GM21381 (cell line): ENCODE results near the gene CLDN6.
A peak's percentile ranks its signal among the peaks of the same experiment; 100 is the strongest.

Experiments used
- ATAC-seq: cut with Tn5 transposase; IDR thresholded peaks from one replicate; pipeline ENCODE4 v1.9.1; 2021; ENCODE audit warnings: mild to moderate bottlenecking, moderate library complexity; ENCODE audit not compliant: unreplicated experiment

CLDN6 gene

DNA sequence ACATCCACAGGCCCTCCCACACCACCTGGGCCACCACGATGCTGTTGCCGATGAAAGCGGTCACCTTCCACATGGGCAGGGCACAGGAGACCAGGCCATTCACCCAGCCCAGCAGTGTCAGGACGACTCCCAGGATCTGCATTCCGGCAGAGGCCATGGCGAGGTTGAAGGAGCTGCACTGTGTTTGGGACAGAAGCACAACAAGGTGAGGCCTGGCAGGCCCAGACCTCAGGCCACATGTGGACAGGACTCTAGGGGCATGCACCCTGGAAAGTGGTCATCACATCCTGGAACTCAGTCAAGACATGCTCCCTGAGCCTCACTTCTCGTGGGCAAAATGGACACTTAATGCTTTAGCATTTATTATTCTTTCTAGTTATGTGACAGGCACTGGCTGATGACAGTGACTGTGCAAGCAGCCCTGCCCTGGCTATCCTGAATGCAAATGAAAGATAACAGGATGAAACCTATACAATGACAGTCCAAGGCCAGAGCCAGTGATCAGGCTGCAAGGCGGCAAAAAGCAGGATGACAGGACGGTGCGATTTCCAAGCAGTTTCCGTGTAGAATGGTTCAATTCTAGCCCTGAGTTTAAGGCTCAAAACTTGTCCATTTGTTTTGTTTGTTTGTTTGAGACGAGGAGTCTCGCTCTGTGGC is 2.0 kb downstream of the CLDN6 start:
- no peak for ATAC-seq

DNA sequence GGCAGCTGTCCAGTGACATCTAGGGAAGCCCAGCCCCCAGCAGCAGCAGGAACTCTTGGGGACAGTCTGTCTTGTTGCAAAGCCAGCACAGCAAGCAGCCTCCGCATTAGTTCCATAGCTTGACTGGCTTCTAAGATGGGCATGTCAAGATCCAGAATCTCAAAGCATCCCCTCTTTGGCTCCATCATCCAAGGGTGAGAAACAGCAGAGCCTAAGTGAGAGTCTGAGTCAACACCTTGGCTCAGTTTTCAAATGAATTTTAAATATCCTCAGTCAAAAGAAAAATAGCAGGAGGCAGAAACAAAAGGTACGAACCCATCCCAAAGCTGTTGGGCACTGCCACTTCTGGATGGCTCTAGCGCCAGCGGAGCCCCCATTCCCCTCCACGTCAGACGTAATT is 3.0 kb downstream of the CLDN6 start:
- no peak for ATAC-seq

DNA sequence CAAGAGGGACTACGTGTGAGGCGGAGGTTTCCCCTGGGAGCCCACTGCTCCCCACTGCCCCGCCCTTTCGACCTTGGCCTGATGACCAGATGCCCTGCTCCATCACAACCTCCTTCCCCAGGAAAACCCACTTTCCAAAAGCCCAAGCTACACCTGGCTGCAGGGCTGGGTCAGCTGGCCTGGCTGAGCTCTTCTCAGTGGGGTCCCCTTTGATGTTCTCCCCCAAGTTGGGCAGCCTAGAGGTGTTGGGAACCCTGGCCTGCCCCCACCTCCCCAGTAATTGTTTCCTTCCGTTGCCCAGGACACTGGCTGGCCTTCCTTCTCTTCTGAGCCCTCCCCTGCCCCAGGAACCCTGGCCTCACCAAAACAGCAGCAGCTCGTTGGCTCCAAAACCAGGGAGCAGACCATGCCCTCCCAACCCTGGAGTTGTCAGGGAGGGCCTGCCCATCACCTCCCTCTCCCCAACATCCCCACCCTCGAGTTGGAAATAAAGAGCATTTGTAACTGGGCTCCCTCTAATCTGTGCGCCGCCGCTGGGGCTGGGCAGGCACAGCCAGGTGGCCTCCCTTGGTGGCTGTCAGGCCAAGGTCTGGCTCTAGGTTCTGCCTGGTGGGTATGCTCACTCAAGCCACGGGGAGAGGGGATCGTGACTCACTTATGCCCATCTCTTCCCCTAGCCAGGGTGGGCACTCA is 3.8 kb downstream of the CLDN6 start:
- ATAC-seq, result no peak

DNA sequence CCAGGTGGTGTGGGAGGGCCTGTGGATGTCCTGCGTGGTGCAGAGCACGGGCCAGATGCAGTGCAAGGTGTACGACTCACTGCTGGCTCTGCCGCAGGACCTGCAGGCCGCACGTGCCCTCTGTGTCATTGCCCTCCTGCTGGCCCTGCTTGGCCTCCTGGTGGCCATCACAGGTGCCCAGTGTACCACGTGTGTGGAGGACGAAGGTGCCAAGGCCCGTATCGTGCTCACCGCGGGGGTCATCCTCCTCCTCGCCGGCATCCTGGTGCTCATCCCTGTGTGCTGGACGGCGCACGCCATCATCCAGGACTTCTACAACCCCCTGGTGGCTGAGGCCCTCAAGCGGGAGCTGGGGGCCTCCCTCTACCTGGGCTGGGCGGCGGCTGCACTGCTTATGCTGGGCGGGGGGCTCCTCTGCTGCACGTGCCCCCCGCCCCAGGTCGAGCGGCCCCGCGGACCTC is 4.5 kb downstream of the CLDN6 start:
- no peak for ATAC-seq

DNA sequence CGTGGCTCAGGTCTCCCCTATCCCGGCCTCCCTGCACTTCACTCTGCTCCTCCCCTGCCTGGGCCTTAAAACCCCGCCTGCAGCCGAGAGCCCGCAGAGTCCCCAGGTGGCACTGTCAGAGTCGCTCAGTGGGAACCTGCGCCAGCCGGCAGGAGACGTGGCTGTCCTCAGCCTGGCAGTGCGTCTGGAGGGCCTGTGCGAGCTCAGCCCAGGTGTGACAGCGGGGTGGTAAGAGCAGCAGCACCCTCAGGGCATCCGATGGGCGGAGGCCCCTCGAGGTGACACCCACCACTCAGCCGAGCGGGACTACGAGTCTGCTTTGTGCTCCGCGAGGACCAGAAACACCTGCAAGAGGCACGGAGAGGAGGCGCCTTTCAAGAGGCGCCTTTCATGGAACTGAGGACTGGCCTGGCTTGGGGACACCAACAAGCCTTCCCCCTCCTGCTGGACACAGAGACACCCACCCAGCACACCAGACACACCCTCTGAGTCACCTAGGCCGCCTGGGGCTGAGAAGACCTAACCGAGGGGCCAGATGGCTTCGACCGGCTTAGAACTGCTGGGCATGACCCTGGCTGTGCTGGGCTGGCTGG is 5.1 kb downstream of the CLDN6 start, which contains the start of gene CLDN9:
Gene CLDN9 (plus strand): TSS at position 96 of the 593 bp plus-strand sequence. CDS start 440 bp downstream, at position 536.
- no peak for ATAC-seq

DNA sequence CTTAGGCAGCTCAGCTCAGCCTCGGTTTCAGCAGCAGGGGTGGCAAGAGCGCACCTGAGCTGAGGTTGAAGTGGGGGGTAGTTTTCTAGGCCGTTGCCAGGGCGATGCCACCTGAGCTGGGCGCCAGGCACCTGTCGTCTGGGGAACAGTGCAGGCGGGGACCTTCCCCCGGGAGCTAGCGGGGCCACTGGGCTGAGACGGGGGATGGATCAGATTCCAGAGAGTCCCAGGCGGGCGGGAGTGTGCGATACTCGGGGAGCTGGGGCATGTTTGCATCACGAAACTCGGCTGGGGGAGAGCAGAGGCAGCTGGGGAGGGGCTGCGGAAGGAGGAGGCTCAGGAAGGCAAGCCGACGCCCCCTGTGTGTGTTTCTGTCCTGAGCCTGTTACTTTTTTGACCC is 5.7 kb downstream of the CLDN6 start:
- no peak for ATAC-seq

DNA sequence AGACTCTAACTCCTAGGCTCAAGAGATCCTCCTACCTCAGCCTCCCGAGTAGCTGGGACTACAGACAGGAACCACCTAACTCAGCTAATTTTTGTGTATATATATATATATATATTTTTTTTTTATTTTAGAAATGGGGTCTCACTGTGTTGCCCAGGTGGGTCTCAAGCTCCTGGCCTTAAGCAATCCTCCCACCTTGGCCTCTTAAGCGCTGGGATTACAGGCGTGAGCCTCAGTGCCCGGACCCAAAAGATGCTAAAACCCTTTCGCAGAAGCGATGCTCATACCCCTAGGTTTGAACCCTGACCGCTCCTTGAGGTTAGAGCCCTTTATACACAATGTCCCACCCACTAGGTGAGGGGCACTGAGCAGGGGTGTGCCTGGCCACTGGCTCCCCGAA is 7.5 kb downstream of the CLDN6 start:
- no peak for ATAC-seq

DNA sequence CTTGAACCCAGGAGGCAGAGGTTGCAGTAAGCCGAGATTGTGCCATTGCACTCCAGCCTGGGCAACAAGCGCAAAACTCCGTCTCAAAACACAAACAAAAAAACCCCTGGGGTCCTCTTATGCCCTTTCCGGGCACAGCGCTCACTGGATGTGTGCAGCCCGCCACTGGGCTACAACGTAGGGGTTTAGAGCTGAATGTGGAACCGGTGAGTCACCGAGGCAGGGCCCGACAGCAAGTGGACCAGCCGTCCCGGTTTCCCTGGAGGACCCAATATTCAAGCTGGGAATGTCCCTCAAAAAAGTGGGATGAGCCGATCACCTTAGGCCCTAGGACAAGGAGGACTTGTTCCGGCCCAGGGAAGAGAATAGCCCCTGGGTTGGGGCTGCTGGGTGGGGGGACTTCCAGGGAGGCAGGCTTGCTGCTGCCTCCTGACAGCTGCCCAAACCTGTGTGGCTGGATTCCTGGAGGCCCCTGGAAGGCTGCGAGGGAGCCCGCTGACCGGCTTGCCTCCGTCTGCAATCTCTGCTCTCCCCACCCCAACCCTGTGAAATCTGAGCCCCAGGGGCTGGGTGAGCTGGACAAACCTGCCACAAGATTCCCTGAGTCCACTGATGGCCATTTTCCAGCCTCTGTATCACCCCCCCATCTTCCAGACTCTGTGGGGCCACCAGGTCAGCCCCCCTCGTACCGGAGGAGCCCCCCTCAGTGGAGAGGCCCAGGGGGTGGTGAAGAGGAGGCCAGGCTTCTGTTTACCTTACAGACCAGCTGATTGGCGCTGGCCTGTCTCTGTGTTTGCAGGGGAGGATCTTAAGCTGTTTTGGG is 8.2 kb downstream of the CLDN6 start:
- no peak for ATAC-seq

DNA sequence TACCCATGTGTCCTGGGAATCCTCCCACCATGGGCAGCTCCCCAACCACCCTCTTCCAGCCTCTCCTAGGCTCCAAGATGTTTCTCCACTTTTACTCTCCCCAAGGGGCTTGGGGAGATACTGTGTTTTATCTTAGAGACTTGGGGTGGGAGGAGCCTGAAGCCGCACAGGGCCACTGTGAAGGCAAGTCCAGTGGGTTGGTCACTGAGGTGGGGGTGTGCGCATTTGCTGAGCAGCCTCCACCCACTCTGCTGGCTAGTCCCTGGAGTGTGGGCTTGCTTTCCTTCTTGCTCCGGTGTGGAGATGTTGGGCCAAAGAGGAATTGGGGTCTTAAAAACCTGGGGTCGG is 9.3 kb downstream of the CLDN6 start:
- no peak for ATAC-seq

DNA sequence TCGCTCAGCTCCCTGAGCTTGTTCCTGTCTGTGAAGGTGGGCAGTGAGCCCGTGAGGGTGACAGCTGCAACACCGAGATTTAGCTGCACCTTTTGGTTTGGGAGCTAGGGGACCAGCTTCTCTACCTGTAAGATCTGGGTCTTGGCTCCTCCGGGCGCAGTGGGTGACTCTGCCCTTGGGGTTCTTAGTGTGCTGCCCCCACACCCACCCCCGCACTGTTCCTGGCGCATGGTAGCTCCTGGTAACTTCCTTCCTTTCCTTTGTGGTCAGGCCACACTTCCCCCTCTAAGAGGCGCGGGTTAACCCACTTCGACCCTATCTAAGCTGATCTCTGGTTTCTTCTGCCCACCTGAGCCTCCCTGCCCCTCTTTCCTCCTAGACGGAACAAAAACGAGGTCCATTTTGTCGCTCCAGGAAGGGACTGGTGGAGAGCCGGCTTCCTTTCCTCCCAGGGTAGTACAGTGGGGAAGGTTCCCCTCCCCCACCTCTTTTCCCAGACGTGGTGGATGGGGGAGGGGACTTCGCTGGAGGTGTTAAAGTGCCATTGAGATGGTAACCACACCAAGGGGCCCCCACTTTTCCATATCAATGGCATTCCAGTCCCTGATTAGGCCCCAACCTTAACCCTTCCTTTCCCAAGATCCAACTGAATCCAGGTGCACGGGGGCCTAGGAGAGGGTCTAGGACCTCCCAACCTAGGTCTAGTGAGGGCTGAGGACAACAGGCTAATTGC is 9.9 kb downstream of the CLDN6 start:
- ATAC-seq, result no peak

DNA sequence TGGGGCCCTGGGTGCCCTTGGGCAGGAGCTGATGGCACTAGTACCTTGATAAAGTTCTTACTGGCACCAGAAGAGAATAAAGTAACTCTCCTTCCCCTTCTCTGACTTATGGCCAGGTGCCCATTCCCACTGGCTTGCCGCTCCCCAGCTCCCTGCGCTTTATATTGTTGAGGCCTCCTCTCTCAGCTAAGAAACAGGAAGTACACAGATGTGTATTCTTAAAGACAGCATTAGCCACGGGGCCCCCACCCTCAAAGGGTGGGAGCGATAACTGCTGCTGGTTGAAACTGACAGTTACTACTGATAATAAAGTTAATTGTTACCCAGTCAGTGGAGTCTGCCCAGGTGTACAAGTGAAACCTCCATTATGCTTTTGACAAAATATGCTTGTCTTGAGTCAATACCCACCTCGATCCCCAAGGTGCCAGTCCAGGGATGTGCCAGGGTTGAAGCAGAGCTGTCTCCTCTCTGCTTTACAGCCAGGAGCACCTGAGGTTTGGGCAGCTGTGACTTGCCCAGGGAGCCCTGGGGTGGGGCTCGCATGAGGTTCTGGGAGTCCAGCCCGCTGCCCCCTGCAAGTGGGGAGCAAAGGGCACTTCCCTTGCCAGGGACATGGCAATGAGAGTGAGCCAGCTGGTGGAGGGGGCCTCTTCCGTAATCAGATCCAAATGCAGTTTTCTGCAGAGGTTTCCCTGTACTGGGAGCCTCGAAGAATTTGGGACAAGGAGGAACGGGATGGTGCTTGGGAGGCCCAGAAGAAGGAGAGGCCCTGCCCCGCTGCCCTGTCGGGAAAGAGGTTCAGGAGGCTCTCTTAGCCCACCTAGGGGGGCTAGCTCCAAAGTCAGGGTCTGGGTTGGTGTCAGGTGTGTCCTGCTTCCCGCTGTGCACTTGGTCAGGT is 10.7 kb downstream of the CLDN6 start:
- no peak for ATAC-seq

DNA sequence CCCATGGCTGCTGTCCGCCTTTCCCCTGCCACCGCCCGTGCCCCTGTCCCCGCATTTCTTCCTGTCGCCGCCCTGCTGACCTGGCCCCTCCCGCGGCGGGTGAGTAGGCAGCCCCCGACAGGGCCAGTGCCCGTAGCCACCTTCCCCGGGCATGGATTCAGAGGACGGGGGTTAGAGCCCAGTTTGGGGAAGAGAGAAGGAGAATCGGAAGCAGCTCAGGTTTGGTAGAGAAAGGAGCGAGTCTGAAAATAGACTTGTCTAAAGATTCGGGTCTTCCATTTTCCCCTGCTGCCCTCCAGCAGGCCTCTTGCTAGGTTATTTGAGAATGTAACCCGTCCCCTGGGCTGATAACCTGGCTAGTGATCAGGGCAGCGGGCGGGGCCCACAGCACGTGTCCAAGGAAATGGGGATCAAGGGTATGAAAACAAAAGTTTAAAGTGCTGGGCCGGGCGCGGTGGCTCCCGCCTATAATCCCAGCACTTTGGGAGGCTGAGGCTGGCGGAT is 13.2 kb downstream of the CLDN6 start:
- no peak for ATAC-seq

DNA sequence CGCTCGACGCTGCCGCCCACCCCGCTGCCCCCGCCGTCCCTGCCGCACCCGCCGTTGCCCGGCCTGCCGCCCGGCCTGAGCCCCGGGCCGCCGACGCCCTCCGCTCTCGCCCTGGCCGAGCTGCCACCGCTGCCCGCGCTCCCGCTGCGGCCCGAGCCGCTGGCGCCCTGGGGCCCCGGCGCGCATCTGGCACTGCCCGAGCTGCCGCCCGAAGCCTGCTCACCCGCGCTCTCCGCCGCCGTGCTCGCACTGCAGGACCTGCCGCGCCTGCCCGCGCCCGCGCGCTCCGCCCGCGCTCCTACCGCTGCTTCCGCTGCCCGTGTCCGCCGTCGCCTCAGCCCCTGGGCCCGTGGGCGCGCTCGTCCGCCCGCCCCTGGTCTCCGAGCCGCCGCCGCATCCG is 13.7 kb downstream of the CLDN6 start:
- ATAC-seq, result no peak

DNA sequence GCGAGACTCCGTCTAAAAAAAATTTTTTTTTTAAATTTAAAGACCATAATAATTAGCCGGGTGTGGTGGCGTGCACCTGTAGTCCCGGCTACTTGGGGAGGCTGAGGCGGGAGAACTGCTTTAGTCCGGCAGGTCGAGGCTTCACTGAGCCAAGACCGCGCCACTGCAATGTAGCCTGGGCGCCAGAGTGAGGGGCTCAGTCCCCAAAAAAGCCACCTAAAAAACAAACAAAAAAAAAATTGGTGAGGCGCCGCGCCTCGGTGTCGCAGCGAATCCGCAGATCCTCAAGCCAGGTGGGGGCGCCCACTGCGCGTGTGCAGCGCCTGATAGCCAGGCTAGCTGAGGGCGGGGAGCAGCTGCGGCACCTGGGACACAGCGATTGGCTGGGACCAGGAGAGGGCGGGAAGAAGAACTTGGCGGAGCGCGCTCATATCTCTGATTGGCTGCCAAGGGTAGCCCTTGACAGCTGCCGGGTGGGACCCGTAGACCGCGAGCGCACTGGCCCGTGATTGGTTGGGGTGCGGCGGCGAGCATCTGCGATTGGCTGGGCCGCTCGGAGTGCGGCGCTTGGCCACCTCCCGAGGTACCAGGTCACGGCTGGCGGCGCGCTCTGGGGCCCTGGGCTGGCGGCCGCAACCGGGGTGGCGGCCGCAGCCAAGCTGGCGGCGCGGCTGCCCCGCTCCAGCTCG is 14.3 kb downstream of the CLDN6 start:
- ATAC-seq, result peak; percentile 88

DNA sequence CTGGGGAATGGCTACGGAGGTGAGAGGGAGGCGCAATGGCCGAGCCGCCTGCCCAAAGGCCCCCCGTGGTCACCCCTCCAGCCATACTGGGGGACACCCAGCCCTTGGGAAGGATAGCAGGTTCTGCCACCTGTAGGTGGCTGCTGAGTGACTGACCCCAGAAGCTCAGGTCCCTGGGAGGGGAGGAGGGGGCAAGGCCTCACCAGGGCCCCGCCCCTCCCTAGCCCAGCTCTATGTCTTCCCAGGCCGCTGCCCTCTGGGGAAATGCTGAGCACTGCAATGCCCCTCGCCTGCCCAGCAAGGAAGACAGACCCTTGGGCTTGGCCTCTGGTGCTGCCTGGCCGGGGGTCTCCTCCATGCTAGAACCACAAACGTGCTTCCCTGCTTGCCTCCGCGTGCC is 16.7 kb downstream of the CLDN6 start:
- no peak for ATAC-seq

DNA sequence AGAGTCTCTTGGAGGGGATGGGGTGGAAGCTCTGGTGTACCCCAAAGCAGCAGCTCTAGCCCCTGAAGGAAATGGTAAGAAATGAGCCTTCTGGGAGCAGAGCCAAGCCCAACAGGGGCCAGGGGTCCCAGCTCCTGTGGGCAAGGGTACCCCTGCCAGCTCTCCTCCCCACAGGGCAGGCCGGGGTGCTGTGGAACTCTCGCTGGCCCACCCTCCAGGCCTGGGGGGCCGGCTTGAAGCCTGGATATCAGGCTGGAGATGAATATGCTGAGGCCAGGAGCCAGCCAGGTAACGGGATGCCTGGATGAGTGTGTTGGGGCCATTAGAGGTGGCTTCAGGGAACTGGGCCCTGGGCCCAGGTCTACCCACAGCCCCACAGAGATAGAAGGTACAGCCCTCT is 17.4 kb downstream of the CLDN6 start:
- no peak for ATAC-seq

DNA sequence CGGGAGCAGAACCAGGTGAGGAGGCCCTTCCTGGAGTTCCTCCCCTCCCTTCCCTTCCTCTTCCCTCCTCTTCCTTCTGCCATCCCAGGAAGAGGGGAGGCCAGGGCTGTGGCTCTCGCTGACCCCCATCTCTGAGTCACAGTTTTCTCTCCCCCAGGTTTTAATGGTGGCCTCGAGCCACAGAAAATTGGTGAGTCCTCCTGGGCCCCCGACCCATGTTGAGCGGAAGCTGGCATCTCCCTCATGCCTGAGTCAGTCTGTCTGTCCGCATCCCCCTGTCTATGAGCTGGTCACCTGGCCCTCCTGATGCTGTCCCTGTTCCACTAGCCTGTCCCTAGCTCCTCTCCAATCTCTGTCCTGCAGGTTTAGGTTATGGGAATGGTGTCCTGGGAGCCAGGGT is 18.1 kb downstream of the CLDN6 start:
- no peak for ATAC-seq

DNA sequence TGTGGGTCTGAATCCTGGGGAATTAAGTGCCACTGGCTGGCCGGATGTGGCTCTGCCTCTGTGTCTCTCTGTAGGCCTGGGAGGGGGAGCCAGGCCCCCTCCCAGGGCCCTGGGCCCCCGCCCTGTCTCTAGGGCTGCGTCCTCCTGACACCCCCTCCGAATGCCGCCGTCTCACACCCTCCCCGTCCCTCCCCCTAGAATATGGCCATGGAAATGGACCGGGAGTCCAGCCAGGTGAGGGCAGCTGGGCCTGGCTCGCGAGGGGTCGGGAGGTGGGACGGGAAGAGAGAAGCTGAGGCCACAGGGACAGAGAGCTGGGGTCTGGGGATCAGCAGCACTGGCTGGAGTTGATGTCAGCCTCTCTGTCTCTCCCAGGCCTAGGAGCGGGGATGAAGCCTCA is 21.7 kb downstream of the CLDN6 start:
- ATAC-seq, result no peak
